ENCODE results near the gene ARHGAP8. TPM values are rescaled to one million over a fixed set of nuclear protein-coding genes. Genes with fewer than 3 reads are reported as not detected.
A peak's percentile ranks its signal among the peaks of the same experiment; 100 is the strongest.

The ARHGAP8 gene
- total RNA-seq, 2 experiments from 2014 or later, result 2.2 to 2.9 TPM

GRCh38 chr22:44869196-44869595 is 116.8 kb downstream of the ARHGAP8 start:
- peaks cover 1% of the 10 kb centered on the region for H3K36me3 Mint-ChIP-seq
- H3K9me3 Mint-ChIP-seq, result peaks cover 4% of the 10 kb centered on the region
- POLR2A ChIA-PET, result no interaction called here
- no peak for ATAC-seq (ENCODE audit: low read depth)
- no peak overlapping the region for H3K4me3 Mint-ChIP-seq
- no peak for DNase-seq
- H3K27ac Mint-ChIP-seq, result no peak overlapping the region
- peaks cover 2% of the 10 kb centered on the region for H3K4me1 Mint-ChIP-seq
- H3K27me3 Mint-ChIP-seq, result peaks cover 4% of the 10 kb centered on the region

- H3K27ac Mint-ChIP-seq, result no peak overlapping the region
- POLR2A ChIA-PET, result interaction anchor here (0.6 kb wide), 1 partner anchor 1773 kb away, joined by 3 read pairs; no protein-coding TSS in a partner anchor
- peaks cover 4% of the 10 kb centered on the region for H3K9me3 Mint-ChIP-seq
- H3K36me3 Mint-ChIP-seq, result peaks cover 1% of the 10 kb centered on the region
- H3K27me3 Mint-ChIP-seq, result peaks cover 4% of the 10 kb centered on the region
- H3K4me3 Mint-ChIP-seq, result no peak overlapping the region
- DNase-seq (no peak), ATAC-seq (ENCODE audit: low read depth) (no peak)
- H3K4me1 Mint-ChIP-seq, result peaks cover 2% of the 10 kb centered on the region
Observed at GRCh38 chr22:44870021-44870420, 117.6 kb downstream of the ARHGAP8 start.

GRCh38 chr22:44871782-44872181 is 119.4 kb downstream of the ARHGAP8 start:
- Mint-ChIP-seq H3K4me3 (no peak overlapping the region), H3K4me1 (peaks cover 2% of the 10 kb centered on the region), H3K27ac (no peak overlapping the region), H3K27me3 (peaks cover 8% of the 10 kb centered on the region), H3K36me3 (peaks cover 1% of the 10 kb centered on the region), H3K9me3 (peaks cover 4% of the 10 kb centered on the region)
- POLR2A ChIA-PET, result no interaction called here
- no peak for DNase-seq
- no peak for ATAC-seq (ENCODE audit: low read depth)

GRCh38 chr22:44876921-44877320 is 124.5 kb downstream of the ARHGAP8 start:
- H3K4me3 Mint-ChIP-seq, result no peak overlapping the region
- POLR2A ChIA-PET, result no interaction called here
- H3K36me3 Mint-ChIP-seq, result peaks cover 1% of the 10 kb centered on the region
- peaks cover 1% of the 10 kb centered on the region for H3K9me3 Mint-ChIP-seq
- ATAC-seq (ENCODE audit: low read depth) (no peak), DNase-seq (no peak)
- H3K4me1 Mint-ChIP-seq, result no peaks in the 10 kb centered on the region
- peaks cover 6% of the 10 kb centered on the region for H3K27me3 Mint-ChIP-seq
- no peak overlapping the region for H3K27ac Mint-ChIP-seq

GRCh38 chr22:44878483-44879300 is 126.3 kb downstream of the ARHGAP8 start:
- Mint-ChIP-seq H3K4me1 (no peaks in the 10 kb centered on the region), H3K27ac (no peak overlapping the region), H3K36me3 (no peaks in the 10 kb centered on the region), H3K27me3 (peaks cover 3% of the 10 kb centered on the region), H3K9me3 (no peaks in the 10 kb centered on the region), H3K4me3 (no peak overlapping the region)
- ATAC-seq (ENCODE audit: low read depth) (no peak), DNase-seq (peak; percentile 0)
- POLR2A ChIA-PET, result interaction anchor here (0.5 kb wide), 1 partner anchor 1377 kb away, joined by 3 read pairs; no protein-coding TSS in a partner anchor

- DNase-seq (no peak), ATAC-seq (ENCODE audit: low read depth) (no peak)
- POLR2A ChIA-PET, result no interaction called here
- Mint-ChIP-seq H3K9me3 (no peaks in the 10 kb centered on the region), H3K27ac (no peak overlapping the region), H3K27me3 (peaks cover 3% of the 10 kb centered on the region), H3K36me3 (no peaks in the 10 kb centered on the region), H3K4me3 (no peak overlapping the region), H3K4me1 (no peaks in the 10 kb centered on the region)
Observed at GRCh38 chr22:44879301-44879680, 126.9 kb downstream of the ARHGAP8 start.

GRCh38 chr22:44880610-44881290 is 128.4 kb downstream of the ARHGAP8 start:
- H3K27ac Mint-ChIP-seq, result no peak overlapping the region
- peaks cover under 1% of the 10 kb centered on the region for H3K27me3 Mint-ChIP-seq
- ATAC-seq (ENCODE audit: low read depth), result no peak
- POLR2A ChIA-PET, result no interaction called here
- H3K9me3 Mint-ChIP-seq, result no peaks in the 10 kb centered on the region
- H3K4me1 Mint-ChIP-seq, result no peaks in the 10 kb centered on the region
- H3K4me3 Mint-ChIP-seq, result no peak overlapping the region
- DNase-seq, result peak; percentile 17
- H3K36me3 Mint-ChIP-seq, result no peaks in the 10 kb centered on the region

GRCh38 chr22:44881624-44882023 is 129.2 kb downstream of the ARHGAP8 start:
- no peaks in the 10 kb centered on the region for H3K36me3 Mint-ChIP-seq
- no peaks in the 10 kb centered on the region for H3K27me3 Mint-ChIP-seq
- POLR2A ChIA-PET, result no interaction called here
- DNase-seq, result peak; percentile 3
- ATAC-seq (ENCODE audit: low read depth), result no peak
- no peak overlapping the region for H3K4me3 Mint-ChIP-seq
- H3K9me3 Mint-ChIP-seq, result no peaks in the 10 kb centered on the region
- H3K4me1 Mint-ChIP-seq, result no peaks in the 10 kb centered on the region
- H3K27ac Mint-ChIP-seq, result no peak overlapping the region

GRCh38 chr22:44882226-44882905 is 130.0 kb downstream of the ARHGAP8 start:
- peak; percentile 17 for DNase-seq
- POLR2A ChIA-PET, result no interaction called here
- Mint-ChIP-seq H3K27me3 (no peaks in the 10 kb centered on the region), H3K4me1 (no peaks in the 10 kb centered on the region), H3K4me3 (no peak overlapping the region), H3K27ac (no peak overlapping the region), H3K9me3 (no peaks in the 10 kb centered on the region), H3K36me3 (no peaks in the 10 kb centered on the region)
- no peak for ATAC-seq (ENCODE audit: low read depth)

- ATAC-seq (ENCODE audit: low read depth) (no peak), DNase-seq (peak; percentile 8)
- no peaks in the 10 kb centered on the region for H3K4me1 Mint-ChIP-seq
- H3K36me3 Mint-ChIP-seq, result no peaks in the 10 kb centered on the region
- no peak overlapping the region for H3K27ac Mint-ChIP-seq
- no peaks in the 10 kb centered on the region for H3K9me3 Mint-ChIP-seq
- no peaks in the 10 kb centered on the region for H3K27me3 Mint-ChIP-seq
- POLR2A ChIA-PET, result no interaction called here
- no peak overlapping the region for H3K4me3 Mint-ChIP-seq
Observed at GRCh38 chr22:44883011-44883421, 130.6 kb downstream of the ARHGAP8 start.

GRCh38 chr22:44884562-44884961 is 132.2 kb downstream of the ARHGAP8 start:
- ATAC-seq (ENCODE audit: low read depth) (no peak), DNase-seq (no peak)
- Mint-ChIP-seq H3K4me3 (no peak overlapping the region), H3K9me3 (no peaks in the 10 kb centered on the region), H3K27me3 (no peaks in the 10 kb centered on the region), H3K4me1 (no peaks in the 10 kb centered on the region), H3K36me3 (no peaks in the 10 kb centered on the region), H3K27ac (no peak overlapping the region)
- POLR2A ChIA-PET, result no interaction called here

GRCh38 chr22:44884968-44885805 is 132.8 kb downstream of the ARHGAP8 start:
- DNase-seq, result peak; percentile 13
- Mint-ChIP-seq H3K36me3 (no peaks in the 10 kb centered on the region), H3K4me3 (no peak overlapping the region), H3K27ac (no peak overlapping the region), H3K9me3 (no peaks in the 10 kb centered on the region), H3K27me3 (no peaks in the 10 kb centered on the region), H3K4me1 (no peaks in the 10 kb centered on the region)
- POLR2A ChIA-PET, result no interaction called here
- ATAC-seq (ENCODE audit: low read depth), result no peak

- ATAC-seq (ENCODE audit: low read depth), result no peak
- Mint-ChIP-seq H3K27ac (no peak overlapping the region), H3K4me1 (no peaks in the 10 kb centered on the region), H3K36me3 (no peaks in the 10 kb centered on the region), H3K4me3 (no peak overlapping the region), H3K9me3 (no peaks in the 10 kb centered on the region), H3K27me3 (no peaks in the 10 kb centered on the region)
- POLR2A ChIA-PET, result no interaction called here
- no peak for DNase-seq
Observed at GRCh38 chr22:44885806-44886360, 133.5 kb downstream of the ARHGAP8 start.
